Fibroblast of skin of abdomen (primary cell): ENCODE measurements around the gene ELAPOR1.
A peak's percentile ranks its signal among the peaks of the same experiment; 100 is the strongest.

Source experiments
- DNase-seq: peaks from one replicate; pipeline ENCODE4 v3.0.0-alpha.2; 2013

Gene ELAPOR1

GRCh38 chr1:109095631-109096030, 18.3 kb upstream of the ELAPOR1 start:
- no peak for DNase-seq

GRCh38 chr1:109096120-109096519, 17.8 kb upstream of the ELAPOR1 start:
- DNase-seq: no peak

GRCh38 chr1:109099938-109100773, 13.8 kb upstream of the ELAPOR1 start:
- peak; percentile 98 for DNase-seq

- no peak for DNase-seq
Observed at GRCh38 chr1:109104364-109105151, 9.4 kb upstream of the ELAPOR1 start.

GRCh38 chr1:109105881-109106280, 8.0 kb upstream of the ELAPOR1 start:
- no peak for DNase-seq

GRCh38 chr1:109107785-109108184, 6.1 kb upstream of the ELAPOR1 start:
- DNase-seq: no peak

- no peak for DNase-seq
Observed at GRCh38 chr1:109109906-109110305, 4.0 kb upstream of the ELAPOR1 start.

GRCh38 chr1:109111386-109112055, 2.4 kb upstream of the ELAPOR1 start:
- DNase-seq: no peak

GRCh38 chr1:109112056-109112651, 1.8 kb upstream of the ELAPOR1 start:
- peak; percentile 39 for DNase-seq

- peak; percentile 85 for DNase-seq
Observed at GRCh38 chr1:109112652-109113285, 1.1 kb upstream of the ELAPOR1 start.

GRCh38 chr1:109114342-109114674, 393 bp downstream of the ELAPOR1 start:
- no peak for DNase-seq

- DNase-seq: no peak
Observed at GRCh38 chr1:109115685-109116084, 1.8 kb downstream of the ELAPOR1 start.

GRCh38 chr1:109116286-109116685, 2.4 kb downstream of the ELAPOR1 start:
- no peak for DNase-seq

- no peak for DNase-seq
Observed at GRCh38 chr1:109118089-109118488, 4.2 kb downstream of the ELAPOR1 start.

- no peak for DNase-seq
Observed at GRCh38 chr1:109120356-109120755, 6.4 kb downstream of the ELAPOR1 start.

- DNase-seq: no peak
Observed at GRCh38 chr1:109131059-109131458, 17.1 kb downstream of the ELAPOR1 start.

- DNase-seq: no peak
Observed at GRCh38 chr1:109131800-109132199, 17.9 kb downstream of the ELAPOR1 start.

GRCh38 chr1:109133002-109133706, 19.2 kb downstream of the ELAPOR1 start:
- DNase-seq: no peak

GRCh38 chr1:109133815-109134214, 19.9 kb downstream of the ELAPOR1 start:
- DNase-seq: no peak

- no peak for DNase-seq
Observed at GRCh38 chr1:109134423-109134822, 20.5 kb downstream of the ELAPOR1 start.

- no peak for DNase-seq
Observed at GRCh38 chr1:109135940-109136339, 22.0 kb downstream of the ELAPOR1 start.

GRCh38 chr1:109136766-109137165, 22.9 kb downstream of the ELAPOR1 start:
- no peak for DNase-seq
